Fibroblast of lung (primary cell): ENCODE data around the gene PPP4R4.
"Not testable (repeated sequence)": the region's sequence is repeated elsewhere in the genome, so short reads cannot be mapped to it uniquely, and the experiment has no call there.

Source experiments
- CTCF ChIP-seq, 2 donors: IDR thresholded peaks in 1 of 2; conservative IDR thresholded peaks in 1 of 2; 1 replicate in 1 of 2; 2 replicates in 1 of 2; pipeline ENCODE4 v1.5.1; 2011 to 2012; ENCODE audit warnings: low read length in 2 of 2, control low read depth in 1 of 2, inconsistent platforms in 1 of 2, low read depth in 1 of 2, mild to moderate bottlenecking in 1 of 2
- EZH2 ChIP-seq: IDR thresholded peaks from 2 replicates; pipeline ENCODE4 v1.5.1; 2012; ENCODE audit warnings: low read length, control low read depth, mild to moderate bottlenecking; ENCODE audit errors: missing control alignments

DNA sequence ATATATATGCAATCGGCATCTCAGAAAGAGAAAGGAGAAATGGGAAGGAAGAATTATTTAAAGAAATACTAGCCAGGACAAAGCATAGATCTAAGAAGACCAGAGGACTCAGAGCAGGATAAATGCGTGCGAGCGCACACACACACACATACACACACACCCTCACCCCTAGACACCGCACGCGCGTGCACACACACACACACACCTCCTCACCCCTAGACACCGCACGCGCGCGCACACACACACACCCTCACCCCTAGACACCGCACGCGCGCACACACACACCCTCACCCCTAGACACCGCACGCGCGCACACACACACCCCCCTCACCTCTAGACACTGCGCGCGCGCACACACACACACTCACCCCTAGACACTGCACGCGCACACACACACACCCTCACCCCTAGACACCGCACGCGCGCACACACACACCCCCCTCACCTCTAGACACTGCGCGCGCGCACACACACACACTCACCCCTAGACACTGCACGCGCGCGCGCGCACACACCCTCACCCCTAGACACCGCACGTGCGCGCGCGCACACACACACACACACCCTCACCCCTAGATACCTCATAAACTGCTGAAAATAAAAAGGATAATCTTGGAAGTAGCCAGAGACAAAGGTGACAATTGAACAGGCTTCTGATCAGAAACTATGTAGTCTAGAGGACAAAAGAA lies 44.2 kb downstream of the PPP4R4 start:
- not testable (repeated sequence) for TF ChIP-seq CTCF (conservative IDR thresholded peaks at IDR 0.05 in 1 of 2, IDR thresholded peaks at IDR 0.05 in 1 of 2; ENCODE audit: low read depth in 1 of 2, low read length in 2 of 2); EZH2
